HepG2 (cell line): ENCODE data around the gene MNAT1. TPM values are rescaled to one million over a fixed set of nuclear protein-coding genes. Genes with fewer than 3 reads are reported as not detected.

ENCODE experiments used
- ATAC-seq: fragments of 200-7000 bp; cut with Tn5 transposase; 3 replicates; pipeline ENCODE4 v1.9.1; 2020; ENCODE audit warnings: mild to moderate bottlenecking, moderate library complexity
- BruUV-seq: library from RNA; stranded (reverse); fragments of 400-500 nt; replicated peaks from 2 replicates; lab custom pipeline; 2021; lab: Mats Ljungman, UMichigan
- CTCF ChIA-PET: fragments of 300-600 bp; formaldehyde crosslinking; extraction: SDS; loops from one replicate; lab custom pipeline; 2021; ENCODE audit warnings: low total read pairs, inconsistent platforms, low intra/inter-chr PET ratio; lab: Yijun Ruan, JAX
- POLR2A ChIA-PET: fragments of 350-600 bp; sonication (Branson Sonifier 250); formaldehyde crosslinking; loops from one replicate; lab custom pipeline; 2020; ENCODE audit warnings: antibody characterized with exemption, inconsistent platforms; lab: Yijun Ruan, JAX
- DNase-seq: peaks from one replicate; pipeline ENCODE4 v3.0.0-alpha.2; 2015; ENCODE audit warnings: low spot score
- FAIRE-seq: peaks from 3 replicates; lab custom pipeline; 2011; peaks lifted over from hg19 to GRCh38; lab: Jason Lieb, UNC
- H2AFZ ChIP-seq: one replicate; pipeline ENCODE4 v1.6.1; 2011; ENCODE audit warnings: low read length, inconsistent platforms
- H3K27ac ChIP-seq: fragments of 300-600 bp; 3 replicates; pipeline ENCODE4 v1.8.0; 2011; ENCODE audit warnings: mixed run types, mild to moderate bottlenecking, mixed read lengths, low read length, inconsistent platforms; ENCODE audit not compliant: insufficient read depth; ENCODE audit errors: extremely low read length
- H3K27me3 ChIP-seq, 2 experiments: fragments of 200-600 bp in 1 of 2; 2 replicates in 1 of 2; 3 replicates in 1 of 2; pipeline versions ENCODE4 v1.6.0 to v1.8.0; 2011; ENCODE audit warnings: low read length in 2 of 2, mild to moderate bottlenecking in 2 of 2, moderate library complexity in 2 of 2, inconsistent platforms in 1 of 2; ENCODE audit not compliant: insufficient read depth in 2 of 2, control insufficient read depth in 1 of 2
- H3K36me3 ChIP-seq, 2 experiments: fragments of 200-600 bp in 1 of 2; replicated peaks in 1 of 2; 2 replicates in 1 of 2; 3 replicates in 1 of 2; pipeline versions ENCODE4 v1.5.1 to v1.8.0; 2011; ENCODE audit warnings: low read length in 2 of 2, inconsistent platforms in 1 of 2; ENCODE audit not compliant: insufficient read depth in 2 of 2, control insufficient read depth in 1 of 2
- H3K4me1 ChIP-seq: 2 replicates; pipeline ENCODE4 v1.5.1; 2012; ENCODE audit warnings: low read length, inconsistent platforms; ENCODE audit not compliant: insufficient read depth
- H3K4me2 ChIP-seq: 2 replicates; pipeline ENCODE4 v1.6.0; 2011; ENCODE audit warnings: low read depth, low read length, inconsistent platforms
- H3K4me3 ChIP-seq, 3 experiments: fragments of 200-600 bp in 1 of 3; sonication (generic), shearing (Covaris generic) in 1 of 3; replicated peaks in 1 of 3; 2 replicates each; pipeline ENCODE4 v1.5.1; 2011 to 2016; ENCODE audit warnings: low read length in 3 of 3, inconsistent platforms in 2 of 3, low read depth in 2 of 3, mild to moderate bottlenecking in 2 of 3, control low read depth in 1 of 3, mixed read lengths in 1 of 3; ENCODE audit not compliant: insufficient read depth in 1 of 3
- H3K79me2 ChIP-seq: one replicate; pipeline ENCODE4 v1.6.1; 2011; ENCODE audit warnings: low read length, inconsistent platforms; ENCODE audit not compliant: insufficient read depth
- H3K9ac ChIP-seq: 2 replicates; pipeline ENCODE4 v1.6.0; 2011; ENCODE audit warnings: mild to moderate bottlenecking, low read depth, low read length, inconsistent platforms; ENCODE audit not compliant: insufficient read depth
- H3K9me3 ChIP-seq: 2 replicates; pipeline ENCODE4 v1.5.1; 2012; ENCODE audit warnings: mild to moderate bottlenecking, low read length
- H4K20me1 ChIP-seq: 2 replicates; pipeline ENCODE4 v1.6.0; 2011; ENCODE audit warnings: inconsistent platforms, mild to moderate bottlenecking, low read length, moderate library complexity; ENCODE audit not compliant: insufficient read depth
- E2F1 ChIP-seq: sonication (generic); formaldehyde crosslinking; IDR thresholded peaks from 2 replicates; pipeline ENCODE4 v1.5.0; 2020; ENCODE audit warnings: missing genetic modification reagents
- GTF3A ChIP-seq: sonication (generic); formaldehyde crosslinking; conservative IDR thresholded peaks from 2 replicates; pipeline ENCODE4 v1.4.0; 2020; ENCODE audit warnings: mild to moderate bottlenecking, missing genetic modification reagents
- HOXA3 ChIP-seq: sonication (generic); formaldehyde crosslinking; IDR thresholded peaks from 2 replicates; pipeline ENCODE4 v1.5.0; 2020; ENCODE audit warnings: missing genetic modification reagents
- HOXD1 ChIP-seq: sonication (generic); formaldehyde crosslinking; IDR thresholded peaks from 2 replicates; pipeline ENCODE4 v1.5.0; 2020; ENCODE audit warnings: missing genetic modification reagents
- IRF9 ChIP-seq: sonication (generic); formaldehyde crosslinking; IDR thresholded peaks from 2 replicates; pipeline ENCODE4 v1.8.0; 2022; ENCODE audit warnings: missing genetic modification reagents, mild to moderate bottlenecking, borderline replicate concordance
- ISL2 ChIP-seq: sonication (generic); formaldehyde crosslinking; IDR thresholded peaks from 2 replicates; pipeline ENCODE4 v1.5.0; 2020; ENCODE audit warnings: missing genetic modification reagents
- KDM5B ChIP-seq: sonication (generic); formaldehyde crosslinking; IDR thresholded peaks from 2 replicates; pipeline ENCODE4 v1.4.0; 2020; ENCODE audit warnings: missing genetic modification reagents, mild to moderate bottlenecking, borderline replicate concordance
- NR1H2 ChIP-seq: sonication (generic); formaldehyde crosslinking; IDR thresholded peaks from 2 replicates; pipeline ENCODE4 v1.8.1; 2022; ENCODE audit warnings: low read depth, missing genetic modification reagents, borderline replicate concordance
- POLR2A ChIP-seq, 2 experiments: IDR thresholded peaks; 2 replicates each; pipeline ENCODE4 v1.6.1; 2011; ENCODE audit warnings: low read depth in 2 of 2, low read length in 2 of 2, mild to moderate bottlenecking in 1 of 2, moderate library complexity in 1 of 2; ENCODE audit not compliant: insufficient read depth in 1 of 2
- RBM39 ChIP-seq: fragments of 200-400 bp; formaldehyde crosslinking; IDR thresholded peaks from one replicate; pipeline ENCODE4 v1.6.1; 2018; ENCODE audit warnings: antibody characterized with exemption, mild to moderate bottlenecking, low read depth, low read length; ENCODE audit not compliant: poor library complexity, severe bottlenecking
- SALL2 ChIP-seq: sonication (generic); formaldehyde crosslinking; IDR thresholded peaks from 2 replicates; pipeline ENCODE4 v1.8.1; 2023; ENCODE audit warnings: mild to moderate bottlenecking, missing genetic modification reagents, inconsistent platforms
- SRSF4 ChIP-seq: fragments of 200-400 bp; formaldehyde crosslinking; IDR thresholded peaks from one replicate; pipeline ENCODE4 v1.6.1; 2018; ENCODE audit warnings: mild to moderate bottlenecking, low read depth, low read length, moderate library complexity; ENCODE audit not compliant: poor library complexity, severe bottlenecking
- TOE1 ChIP-seq: sonication (generic); formaldehyde crosslinking; IDR thresholded peaks from 2 replicates; pipeline ENCODE4 v1.4.0; 2020; ENCODE audit warnings: mild to moderate bottlenecking, missing genetic modification reagents
- ZBTB7A ChIP-seq: sonication (generic); formaldehyde crosslinking; IDR thresholded peaks from 2 replicates; pipeline ENCODE4 v1.8.0; 2022; ENCODE audit warnings: mild to moderate bottlenecking, missing genetic modification reagents
- ZMAT3 ChIP-seq: sonication (generic); formaldehyde crosslinking; conservative IDR thresholded peaks from 2 replicates; pipeline ENCODE4 v1.7.0; 2021; ENCODE audit warnings: missing genetic modification reagents
- ZNF121 ChIP-seq: sonication (generic); formaldehyde crosslinking; IDR thresholded peaks from 2 replicates; pipeline ENCODE4 v1.5.0; 2020; ENCODE audit warnings: mild to moderate bottlenecking, missing genetic modification reagents
- ZNF263 ChIP-seq: sonication (generic); formaldehyde crosslinking; IDR thresholded peaks from 2 replicates; pipeline ENCODE4 v1.4.0; 2020; ENCODE audit warnings: missing genetic modification reagents
- ZNF503 ChIP-seq: sonication (generic); formaldehyde crosslinking; IDR thresholded peaks from 2 replicates; pipeline ENCODE4 v1.4.0; 2020; ENCODE audit warnings: missing genetic modification reagents
- ZNF572 ChIP-seq: sonication (generic); formaldehyde crosslinking; IDR thresholded peaks from 2 replicates; pipeline ENCODE4 v1.5.1; 2020; ENCODE audit warnings: mild to moderate bottlenecking, missing genetic modification reagents
- WGBS: methylation state at CpG from one replicate; pipeline ENCODE4 v1.1.6; 2017; ENCODE audit warnings: low lambda C conversion rate; 5-methylcytosine and 5-hydroxymethylcytosine counted together
- in situ Hi-C: cut with HindIII; loops from 2 replicates; pipeline ENCODE4 v1.10.0; 2017; ENCODE audit warnings: low pct_unique_long_range_greater_than_20kb; ENCODE audit not compliant: extremely low pct_ligation_motif_present
- intact Hi-C: fragments of 100-400 bp; cut with micrococcal nuclease; formaldehyde crosslinking; loops from one replicate; pipeline ENCODE4 v1.10.0; 2022; ENCODE audit not compliant: unreplicated experiment
- polyA plus RNA-seq, 8 experiments: library from polyadenylated mRNA; depleted of rRNA in 3 of 8; stranded (reverse) in 7 of 8; unstranded in 1 of 8; fragments of >200 nt; fragmentation: Illumina TruSeq in 4 of 8; extraction: Trizol in 4 of 8; gene quantifications; 2 replicates each; pipeline versions ENCODE4 v1.2.1 to v1.2.3, GENCODE V29; 2011 to 2016; ENCODE audit warnings: low read depth in 4 of 8, missing spikeins in 1 of 8, mixed read lengths in 1 of 8; ENCODE audit not compliant: insufficient read depth in 1 of 8
- total RNA-seq, 5 experiments: library from RNA; depleted of rRNA; stranded (reverse); fragments of >200 nt; fragmentation: Illumina TruSeq; extraction: Trizol; gene quantifications; 2 replicates each; pipeline ENCODE4 v1.2.3, GENCODE V29; 2016; ENCODE audit warnings: low read depth in 1 of 5
- TF ChIP-seq, protein P1 (sequence below): IDR thresholded peaks from 2 replicates; pipeline ENCODE4 v1.6.1; 2016; ENCODE audit warnings: missing genetic modification reagents, missing compliant biosample characterization
- TF ChIP-seq, protein P2 (sequence below): sonication (generic); formaldehyde crosslinking; IDR thresholded peaks from 2 replicates; pipeline ENCODE4 v1.5.1; 2020; ENCODE audit warnings: missing genetic modification reagents, mild to moderate bottlenecking, borderline replicate concordance

The MNAT1 gene
- total and polyA plus RNA-seq, 2 of the 13 experiments (the other 11 are each of a cell fraction or from before 2014, with no cell fraction given) = 49.2 to 94.8 TPM

GRCh38 chr14:60722107-60722356, 12.5 kb upstream of the MNAT1 start:
- peak overlapping the region; percentile 85 for H3K27ac ChIP-seq
- no peaks in the 10 kb centered on the region for H3K27me3 ChIP-seq
- BruUV-seq = TSS peak; percentile 12
- peaks cover 9% of the 10 kb centered on the region for H4K20me1 ChIP-seq
- H3K4me2 ChIP-seq = peak overlapping the region; percentile 90
- 2% methylated on average over 9 of the region's 11 CpGs for WGBS
- H3K36me3 ChIP-seq = peaks cover 2 to 13% of the 10 kb centered on the region in 2 experiments; a peak in 2 of 5 replicates
- peaks cover 14% of the 10 kb centered on the region for H3K79me2 ChIP-seq
- DNase-seq (no peak), ATAC-seq (no peak), FAIRE-seq (no peak)
- no peak overlapping the region for H2AFZ ChIP-seq
- ChIA-PET POLR2A (interaction anchor here (1.1 to 4.2 kb wide), 9 partner anchors 11 to 381 kb away, joined by 3 to 38 read pairs (median 7); no protein-coding TSS in a partner anchor), CTCF (no interaction called here)
- in situ Hi-C loops = loop anchor here (5.0 kb wide), 1 partner anchor 65 kb away; no protein-coding TSS in a partner anchor
- H3K9ac ChIP-seq = peak overlapping the region; percentile 86
- H3K9me3 ChIP-seq = no peaks in the 10 kb centered on the region
- H3K4me1 ChIP-seq = peaks cover 35% of the 10 kb centered on the region
- peak overlapping the region; percentile 77 to 96 (median 84) for H3K4me3 ChIP-seq
- intact Hi-C loops = loop anchor here (2.0 to 10.0 kb wide), 4 partner anchors 65 to 530 kb away; partner anchors contain the start of genes SLC38A6 and TRMT5
- no peak for TF ChIP-seq HOXA3 (CRISPR knock-in tag)
- no peak for TF ChIP-seq SALL2 (CRISPR knock-in tag)
- TF ChIP-seq, protein P1, sequence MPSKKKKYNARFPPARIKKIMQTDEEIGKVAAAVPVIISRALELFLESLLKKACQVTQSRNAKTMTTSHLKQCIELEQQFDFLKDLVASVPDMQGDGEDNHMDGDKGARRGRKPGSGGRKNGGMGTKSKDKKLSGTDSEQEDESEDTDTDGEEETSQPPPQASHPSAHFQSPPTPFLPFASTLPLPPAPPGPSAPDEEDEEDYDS = no peak
- no peak for TF ChIP-seq ZNF263 (CRISPR knock-in tag)
- TF ChIP-seq GTF3A = 0 out of 2 replicates have a peak, but pooled peaks have one; percentile 21
- TF ChIP-seq ZNF121 (CRISPR knock-in tag) = no peak
- no peak for TF ChIP-seq ZBTB7A
- TF ChIP-seq IRF9 = no peak
- peak; percentile 8 for TF ChIP-seq RBM39
- TF ChIP-seq SRSF4 = no peak
- TF ChIP-seq HOXD1 (CRISPR knock-in tag) = 0 out of 2 replicates have a peak, but pooled peaks have one; percentile 37
- TF ChIP-seq ISL2 (CRISPR knock-in tag) = no peak
- TF ChIP-seq TOE1 (CRISPR knock-in tag) = no peak
- no peak for TF ChIP-seq POLR2A (IDR thresholded peaks at IDR 0.05; ENCODE audit: insufficient read depth in 1 of 2, low read depth in 2 of 2, low read length in 2 of 2)
- 0 out of 2 replicates have a peak, but pooled peaks have one; percentile 9 for TF ChIP-seq ZNF572
- no peak for TF ChIP-seq E2F1
- TF ChIP-seq ZNF503 (CRISPR knock-in tag) = peak; percentile 28; the same call in 1 of the 2 replicates
- TF ChIP-seq NR1H2 (CRISPR knock-in tag) = no peak
- no peak for TF ChIP-seq ZMAT3
- TF ChIP-seq KDM5B (CRISPR knock-in tag) = 0 out of 2 replicates have a peak, but pooled peaks have one; percentile 12
- TF ChIP-seq, protein P2, sequence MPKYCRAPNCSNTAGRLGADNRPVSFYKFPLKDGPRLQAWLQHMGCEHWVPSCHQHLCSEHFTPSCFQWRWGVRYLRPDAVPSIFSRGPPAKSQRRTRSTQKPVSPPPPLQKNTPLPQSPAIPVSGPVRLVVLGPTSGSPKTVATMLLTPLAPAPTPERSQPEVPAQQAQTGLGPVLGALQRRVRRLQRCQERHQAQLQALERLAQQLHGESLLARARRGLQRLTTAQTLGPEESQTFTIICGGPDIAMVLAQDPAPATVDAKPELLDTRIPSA = no peak
